GM13976 (cell line): ENCODE measurements around the gene MAP1A.

Source experiments
- DNase-seq: peaks from one replicate; pipeline ENCODE4 v3.0.0; 2012; ENCODE audit warnings: low spot score
- CTCF ChIP-seq: IDR thresholded peaks from 2 replicates; pipeline ENCODE4 v1.5.1; 2012; ENCODE audit warnings: borderline replicate concordance, mild to moderate bottlenecking; ENCODE audit not compliant: insufficient read depth; ENCODE audit errors: extremely low read depth, missing control alignments, control extremely low read depth
- in situ Hi-C: fragments of 300-500 bp; cut with MboI; formaldehyde crosslinking; loops from one replicate; pipeline ENCODE4 v1.12.0; 2022; ENCODE audit warnings: low sequenced_read_pairs, mixed read lengths, inconsistent platforms; ENCODE audit not compliant: unreplicated experiment

The MAP1A gene

GRCh38 chr15:43487271-43487895 lies 30.0 kb upstream of the MAP1A start:
- no peak for DNase-seq
- no peak for TF ChIP-seq CTCF
- in situ Hi-C loops = no loop called here

GRCh38 chr15:43488790-43489189 lies 28.6 kb upstream of the MAP1A start:
- no peak for DNase-seq
- no peak for TF ChIP-seq CTCF
- in situ Hi-C loops = no loop called here

- no peak for TF ChIP-seq CTCF
- in situ Hi-C loops = no loop called here
- DNase-seq = no peak
These were observed 28.2 kb upstream of the MAP1A start for GRCh38 chr15:43489191-43489590.

GRCh38 chr15:43492266-43492665 lies 25.1 kb upstream of the MAP1A start:
- no peak for DNase-seq
- TF ChIP-seq CTCF = no peak
- in situ Hi-C loops = no loop called here

- TF ChIP-seq CTCF = no peak
- peak; percentile 97 for DNase-seq
- in situ Hi-C loops = no loop called here
These were observed 24.5 kb upstream of the MAP1A start, which contains the start of gene TP53BP1 for GRCh38 chr15:43492673-43493601. Gene TP53BP1 (minus strand): TSS chr15:43493156. CDS start chr15:43493043, 113 bp downstream.

- in situ Hi-C loops = no loop called here
- DNase-seq = no peak
- no peak for TF ChIP-seq CTCF
These were observed 23.5 kb upstream of the MAP1A start for GRCh38 chr15:43493703-43494472.
